Gastrocnemius medialis (tissue), 4 donors: ENCODE measurements around the gene CDC5L. TPM values are rescaled to one million over a fixed set of nuclear protein-coding genes. Genes with fewer than 3 reads are reported as not detected.

ENCODE experiments used
- ATAC-seq, 2 donors: fragments of 150-250 bp; one replicate each; pipeline ENCODE4 v1.9.1; 2016
- DNase-seq, 2 donors: peaks; one replicate each; pipeline ENCODE4 v3.0.0-alpha.2; 2019
- H3K27ac ChIP-seq, 4 donors: fragments of 200-600 bp; sonication (generic); 1 replicate in 1 of 4; 2 replicates in 3 of 4; pipeline ENCODE4 v1.5.1; 2016 to 2018; ENCODE audit warnings: mild to moderate bottlenecking in 2 of 4, moderate library complexity in 1 of 4
- H3K27me3 ChIP-seq, 3 donors: fragments of 200-600 bp; sonication (generic) in 2 of 3; 1 replicate in 1 of 3; 2 replicates in 2 of 3; pipeline versions ENCODE4 v1.5.1 to v1.6.0; 2016 to 2019; ENCODE audit warnings: mild to moderate bottlenecking in 1 of 3, moderate library complexity in 1 of 3
- H3K36me3 ChIP-seq, 2 donors: fragments of 200-600 bp; sonication (generic) in 1 of 2; one replicate each; pipeline ENCODE4 v1.5.1; 2017 to 2018
- H3K4me1 ChIP-seq, 2 donors: fragments of 200-600 bp; sonication (generic) in 1 of 2; one replicate each; pipeline ENCODE4 v1.5.1; 2016 to 2017; ENCODE audit warnings: mild to moderate bottlenecking in 2 of 2
- H3K4me3 ChIP-seq, 4 donors: fragments of 200-600 bp; sonication (generic) in 3 of 4; 1 replicate in 1 of 4; 2 replicates in 3 of 4; pipeline ENCODE4 v1.5.1; 2016 to 2019; ENCODE audit warnings: mild to moderate bottlenecking in 2 of 4
- H3K9me3 ChIP-seq, 3 donors: fragments of 200-600 bp; sonication (generic) in 2 of 3; 1 replicate in 1 of 3; 2 replicates in 2 of 3; pipeline ENCODE4 v1.5.1; 2016 to 2019
- CTCF ChIP-seq, 5 experiments: fragments of 450-650 bp in 3 of 5; fragments of 200-600 bp in 2 of 5; sonication (generic) in 2 of 5; IDR thresholded peaks in 4 of 5; conservative IDR thresholded peaks in 1 of 5; 1 replicate in 4 of 5; 2 replicates in 1 of 5; pipeline ENCODE4 v1.5.1; 2016 to 2019; ENCODE audit warnings: antibody characterized with exemption in 5 of 5, mild to moderate bottlenecking in 3 of 5, moderate library complexity in 3 of 5
- POLR2A ChIP-seq, 2 donors: fragments of 450-650 bp; IDR thresholded peaks; one replicate each; pipeline ENCODE4 v1.6.1; 2017; ENCODE audit warnings: antibody characterized with exemption in 2 of 2, mild to moderate bottlenecking in 2 of 2, moderate library complexity in 2 of 2
- in situ Hi-C, 4 donors: fragments of 200-750 bp; cut with MboI; loops; one replicate each; pipeline versions ENCODE4 v1.15.0 to v1.8.0; 2017; ENCODE audit warnings: low sequenced_read_pairs in 4 of 4
- intact Hi-C: fragments of 100-400 bp; cut with DNase I; formaldehyde crosslinking; loops from one replicate; pipeline ENCODE4 v1.15.1; 2023; ENCODE audit warnings: low total_unique reads
- total RNA-seq, 4 donors: library from RNA; depleted of rRNA; stranded (reverse); fragments of >200 nt; gene quantifications; one replicate each; pipeline versions ENCODE4 v1.1.0 to v1.2.3, GENCODE V29; 2016

CDC5L gene
- total RNA-seq, 4 donors from 2014 or later: 26.3 to 30.3 (median 27.7) TPM

- Histone ChIP-seq H3K36me3 (peaks cover 0 to 16% of the 10 kb centered on the region in 2 donors), H3K4me1 (peaks cover 5 to 7% of the 10 kb centered on the region in 2 donors), H3K9me3 (no peaks in the 10 kb centered on the region), H3K27ac (no peak overlapping the region), H3K4me3 (no peak overlapping the region), H3K27me3 (no peaks in the 10 kb centered on the region)
- in situ Hi-C loops: loop anchor here in 1 of 4 donors (25.0 kb wide), 1 partner anchor 1460 kb away; no protein-coding TSS in a partner anchor
- TF ChIP-seq CTCF (IDR thresholded peaks at IDR 0.05 in 4 of 5, conservative IDR thresholded peaks at IDR 0.05 in 1 of 5) (no peak), POLR2A (IDR thresholded peaks at IDR 0.05) (no peak)
- ATAC-seq: no peak
- no peak for DNase-seq
- intact Hi-C loops: no loop called here
Observed at GRCh38 chr6:44451803-44452695, 64.5 kb downstream of the CDC5L start.

DNA sequence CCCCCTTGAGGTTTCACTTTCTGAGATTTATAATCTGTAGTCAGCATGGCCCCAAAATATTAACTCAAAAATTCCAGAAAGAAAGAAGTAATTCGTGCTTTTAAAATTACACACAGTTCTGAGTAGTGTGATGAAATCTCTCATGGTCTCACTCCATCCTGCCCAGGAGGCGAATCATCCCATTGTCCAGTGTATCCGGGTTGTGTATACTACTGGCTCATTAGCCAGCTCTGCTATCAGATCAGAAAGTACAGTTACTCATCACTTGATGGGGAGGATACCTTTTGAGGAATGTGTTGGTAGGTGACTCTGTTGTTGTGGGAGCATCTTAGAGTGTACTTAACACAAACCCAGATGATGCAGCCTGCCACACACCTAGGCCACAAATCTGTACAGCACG is 65.2 kb downstream of the CDC5L start:
- in situ Hi-C loops: loop anchor here in 1 of 4 donors (25.0 kb wide), 1 partner anchor 1460 kb away; no protein-coding TSS in a partner anchor
- ATAC-seq (no peak), DNase-seq (no peak)
- no peaks in the 10 kb centered on the region for H3K9me3 ChIP-seq
- no peak overlapping the region for H3K4me3 ChIP-seq
- H3K27me3 ChIP-seq: no peaks in the 10 kb centered on the region
- H3K4me1 ChIP-seq: peaks cover 5 to 7% of the 10 kb centered on the region in 2 donors
- intact Hi-C loops: no loop called here
- no peak for TF ChIP-seq POLR2A (IDR thresholded peaks at IDR 0.05)
- peaks cover 0 to 9% of the 10 kb centered on the region in 2 donors for H3K36me3 ChIP-seq
- no peak overlapping the region for H3K27ac ChIP-seq

- no peaks in the 10 kb centered on the region for H3K27me3 ChIP-seq
- no peak overlapping the region for H3K27ac ChIP-seq
- no peak for ATAC-seq
Observed at GRCh38 chr6:44453146-44453545, 65.6 kb downstream of the CDC5L start.

GRCh38 chr6:44454198-44454597 is 66.7 kb downstream of the CDC5L start:
- in situ Hi-C loops: loop anchor here in 1 of 4 donors (25.0 kb wide), 1 partner anchor 1458 kb away; no protein-coding TSS in a partner anchor
- TF ChIP-seq POLR2A (IDR thresholded peaks at IDR 0.05): no peak
- Histone ChIP-seq H3K27me3 (no peaks in the 10 kb centered on the region), H3K4me3 (no peak overlapping the region), H3K4me1 (peaks cover 5 to 7% of the 10 kb centered on the region in 2 donors), H3K27ac (no peak overlapping the region), H3K36me3 (no peaks in the 10 kb centered on the region), H3K9me3 (no peaks in the 10 kb centered on the region)
- ATAC-seq: no peak
- no peak for DNase-seq
- intact Hi-C loops: no loop called here

More at GRCh38 chr6:44453146-44453545, 65.6 kb downstream of the CDC5L start:
- in situ Hi-C loops (loop anchor here in 1 of 4 donors (25.0 kb wide), 1 partner anchor 1459 kb away; no protein-coding TSS in a partner anchor), intact Hi-C loops (no loop called here)
- Histone ChIP-seq H3K4me1 (peaks cover 5 to 7% of the 10 kb centered on the region in 2 donors), H3K4me3 (no peak overlapping the region), H3K36me3 (peaks cover 0 to 5% of the 10 kb centered on the region in 2 donors), H3K9me3 (no peaks in the 10 kb centered on the region)
- no peak for DNase-seq
- TF ChIP-seq POLR2A (IDR thresholded peaks at IDR 0.05) (no peak), CTCF (IDR thresholded peaks at IDR 0.05 in 4 of 5, conservative IDR thresholded peaks at IDR 0.05 in 1 of 5) (no peak)

GRCh38 chr6:44456070-44456965 is 68.8 kb downstream of the CDC5L start:
- in situ Hi-C loops: loop anchor here in 1 of 4 donors (25.0 kb wide), 1 partner anchor 1456 kb away; no protein-coding TSS in a partner anchor
- peak in 1 of 2 donors; percentile 30 for DNase-seq
- TF ChIP-seq CTCF (IDR thresholded peaks at IDR 0.05 in 4 of 5, conservative IDR thresholded peaks at IDR 0.05 in 1 of 5) (peak; percentile 55 to 89 (median 80)), POLR2A (IDR thresholded peaks at IDR 0.05) (no peak)
- Histone ChIP-seq H3K36me3 (no peaks in the 10 kb centered on the region), H3K4me1 (peaks cover 5 to 7% of the 10 kb centered on the region in 2 donors), H3K4me3 (no peak overlapping the region), H3K27me3 (no peaks in the 10 kb centered on the region), H3K27ac (no peak overlapping the region), H3K9me3 (no peaks in the 10 kb centered on the region)
- intact Hi-C loops: loop anchor here (1.0 kb wide), 1 partner anchor 25 kb away; no protein-coding TSS in a partner anchor
- peak; percentile 46 to 64 for ATAC-seq
